HL-60 (cell line): ENCODE measurements around the gene NXPH1.

Experiments used
- GABPA ChIP-seq: IDR thresholded peaks from 2 replicates; pipeline ENCODE4 v1.6.1; 2012; ENCODE audit warnings: low read depth
- SPI1 ChIP-seq: IDR thresholded peaks from 2 replicates; pipeline ENCODE4 v1.6.1; 2012; ENCODE audit warnings: low read depth, mild to moderate bottlenecking, borderline replicate concordance
- TF ChIP-seq, protein P1 (sequence below): IDR thresholded peaks from one replicate; pipeline ENCODE4 v1.5.1; 2011; ENCODE audit warnings: low read length, control low read depth, inconsistent platforms; ENCODE audit not compliant: insufficient read depth

GRCh38 chr7:8388257-8388625, 45.2 kb upstream of the NXPH1 start:
- TF ChIP-seq GABPA, result no peak
- TF ChIP-seq SPI1, result no peak
- TF ChIP-seq, protein P1, sequence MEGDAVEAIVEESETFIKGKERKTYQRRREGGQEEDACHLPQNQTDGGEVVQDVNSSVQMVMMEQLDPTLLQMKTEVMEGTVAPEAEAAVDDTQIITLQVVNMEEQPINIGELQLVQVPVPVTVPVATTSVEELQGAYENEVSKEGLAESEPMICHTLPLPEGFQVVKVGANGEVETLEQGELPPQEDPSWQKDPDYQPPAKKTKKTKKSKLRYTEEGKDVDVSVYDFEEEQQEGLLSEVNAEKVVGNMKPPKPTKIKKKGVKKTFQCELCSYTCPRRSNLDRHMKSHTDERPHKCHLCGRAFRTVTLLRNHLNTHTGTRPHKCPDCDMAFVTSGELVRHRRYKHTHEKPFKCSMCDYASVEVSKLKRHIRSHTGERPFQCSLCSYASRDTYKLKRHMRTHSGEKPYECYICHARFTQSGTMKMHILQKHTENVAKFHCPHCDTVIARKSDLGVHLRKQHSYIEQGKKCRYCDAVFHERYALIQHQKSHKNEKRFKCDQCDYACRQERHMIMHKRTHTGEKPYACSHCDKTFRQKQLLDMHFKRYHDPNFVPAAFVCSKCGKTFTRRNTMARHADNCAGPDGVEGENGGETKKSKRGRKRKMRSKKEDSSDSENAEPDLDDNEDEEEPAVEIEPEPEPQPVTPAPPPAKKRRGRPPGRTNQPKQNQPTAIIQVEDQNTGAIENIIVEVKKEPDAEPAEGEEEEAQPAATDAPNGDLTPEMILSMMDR, result no peak
